ENCODE results near the gene KRT74.

The KRT74 gene

GRCh38 chr12:52530905-52531304 lies 42.7 kb downstream of the KRT74 start:
- TF ChIP-seq ZFX (IDR thresholded peaks at IDR 0.05) (no peak), CTCF (conservative IDR thresholded peaks at IDR 0.05) (no peak)
- no peak overlapping the region for H3K27ac ChIP-seq

GRCh38 chr12:52530366-52530765 lies 43.3 kb downstream of the KRT74 start:
- no peak for TF ChIP-seq CTCF (conservative IDR thresholded peaks at IDR 0.05)
- TF ChIP-seq ZFX (IDR thresholded peaks at IDR 0.05) = no peak
- H3K27ac ChIP-seq = no peak overlapping the region

GRCh38 chr12:52529846-52530245 lies 43.8 kb downstream of the KRT74 start:
- H3K27ac ChIP-seq = no peak overlapping the region
- no peak for TF ChIP-seq CTCF (conservative IDR thresholded peaks at IDR 0.05)

- TF ChIP-seq CTCF (conservative IDR thresholded peaks at IDR 0.05) = no peak
- H3K27ac ChIP-seq = no peak overlapping the region
Observed at GRCh38 chr12:52529417-52529816, 44.2 kb downstream of the KRT74 start.

GRCh38 chr12:52528641-52529143 lies 45.0 kb downstream of the KRT74 start:
- H3K27ac ChIP-seq = no peak overlapping the region
- TF ChIP-seq CTCF (conservative IDR thresholded peaks at IDR 0.05) (no peak), ZFX (IDR thresholded peaks at IDR 0.05) (no peak)

- no peak overlapping the region for H3K27ac ChIP-seq
- no peak for TF ChIP-seq ZFX (IDR thresholded peaks at IDR 0.05)
- no peak for TF ChIP-seq CTCF (conservative IDR thresholded peaks at IDR 0.05)
Observed at GRCh38 chr12:52527121-52527800, 46.4 kb downstream of the KRT74 start.

GRCh38 chr12:52526511-52526951 lies 47.1 kb downstream of the KRT74 start:
- no peak for TF ChIP-seq ZFX (IDR thresholded peaks at IDR 0.05)
- TF ChIP-seq CTCF (conservative IDR thresholded peaks at IDR 0.05) = no peak
- H3K27ac ChIP-seq = no peak overlapping the region

Measured in C4-2B (cell line).